Testis (tissue), 3 donors: ENCODE data around the gene CLNK. TPM values are rescaled to one million over a fixed set of nuclear protein-coding genes. Genes with fewer than 3 reads are reported as not detected.

Source experiments
- DNase-seq: peaks from one replicate; pipeline ENCODE4 v3.0.0-alpha.2; 2019
- H3K27ac ChIP-seq, 2 donors: fragments of 200-600 bp; sonication (generic); one replicate each; pipeline ENCODE4 v1.5.1; 2019
- H3K27me3 ChIP-seq: fragments of 200-600 bp; sonication (generic); one replicate; pipeline ENCODE4 v1.5.1; 2019
- H3K36me3 ChIP-seq: fragments of 200-600 bp; sonication (generic); one replicate; pipeline ENCODE4 v1.5.1; 2017; ENCODE audit warnings: low read depth; ENCODE audit errors: missing control alignments
- H3K4me1 ChIP-seq: fragments of 200-600 bp; sonication (generic); one replicate; pipeline ENCODE4 v1.5.1; 2019
- H3K4me3 ChIP-seq, 2 donors: fragments of 200-600 bp; sonication (generic); one replicate each; pipeline ENCODE4 v1.5.1; 2017 to 2019
- H3K9me3 ChIP-seq: fragments of 200-600 bp; sonication (generic); one replicate; pipeline ENCODE4 v1.5.1; 2017
- CTCF ChIP-seq, 3 experiments: fragments of 450-650 bp in 2 of 3; fragments of 200-600 bp in 1 of 3; sonication (generic) in 1 of 3; IDR thresholded peaks; one replicate each; pipeline ENCODE4 v1.5.1; 2016 to 2019; ENCODE audit warnings: antibody characterized with exemption in 3 of 3, mild to moderate bottlenecking in 2 of 3, moderate library complexity in 1 of 3
- POLR2A ChIP-seq: fragments of 450-650 bp; IDR thresholded peaks from one replicate; pipeline ENCODE4 v1.6.1; 2017; ENCODE audit warnings: antibody characterized with exemption, mild to moderate bottlenecking, moderate library complexity
- WGBS, 2 donors: methylation state at CpG; one replicate each; pipeline ENCODE4 v1.1.5; 2018; 5-methylcytosine and 5-hydroxymethylcytosine counted together
- intact Hi-C: fragments of 100-400 bp; cut with DNase I; formaldehyde crosslinking; loops from one replicate; pipeline ENCODE4 v1.15.1; 2023; ENCODE audit warnings: low total_unique reads
- polyA plus RNA-seq: library from polyadenylated mRNA; stranded (reverse); fragments of 350-450 nt; fragmentation: Illumina TruSeq; extraction: RNeasy Lipid Tissue Mini Kit (QIAGEN cat#74804); gene quantifications from one replicate; pipeline ENCODE4 v1.2.3, GENCODE V29; 2014; ENCODE audit warnings: low read depth, low replicate concordance; ENCODE audit not compliant: insufficient read depth
- total RNA-seq, 2 donors: library from RNA; depleted of rRNA; stranded (reverse); fragments of >200 nt; gene quantifications; one replicate each; pipeline ENCODE4 v1.2.3, GENCODE V29; 2016

The CLNK gene
- total and polyA plus RNA-seq, 3 donors from 2014 or later = 0.12 to 0.94 TPM; not detected in 1

GRCh38 chr4:10611673-10612072, 72.9 kb downstream of the CLNK start:
- intact Hi-C loops = no loop called here
- WGBS, 2 donors = 70 to 81% methylated on average over 3 of the region's 3 CpGs
- TF ChIP-seq CTCF (IDR thresholded peaks at IDR 0.05) = no peak
- no peak for TF ChIP-seq POLR2A

GRCh38 chr4:10608501-10609219, 75.9 kb downstream of the CLNK start:
- Histone ChIP-seq H3K4me1 (no peaks in the 10 kb centered on the region), H3K27me3 (no peaks in the 10 kb centered on the region), H3K9me3 (no peaks in the 10 kb centered on the region), H3K27ac (no peak overlapping the region), H3K36me3 (no peaks in the 10 kb centered on the region), H3K4me3 (no peak overlapping the region)
- intact Hi-C loops = no loop called here
- TF ChIP-seq CTCF (IDR thresholded peaks at IDR 0.05) = no peak
- no peak for TF ChIP-seq POLR2A
- no peak for DNase-seq
- WGBS, 2 donors = 80 to 95% methylated on average over 10 of the region's 10 CpGs

More at GRCh38 chr4:10611673-10612072, 72.9 kb downstream of the CLNK start:
- H3K4me1 ChIP-seq = no peaks in the 10 kb centered on the region
- no peaks in the 10 kb centered on the region for H3K9me3 ChIP-seq
- no peak overlapping the region for H3K27ac ChIP-seq
- no peak overlapping the region for H3K4me3 ChIP-seq
- no peaks in the 10 kb centered on the region for H3K27me3 ChIP-seq
- H3K36me3 ChIP-seq = no peaks in the 10 kb centered on the region
- DNase-seq = no peak

- intact Hi-C loops = no loop called here
Observed at GRCh38 chr4:10607206-10607605, 77.4 kb downstream of the CLNK start.

GRCh38 chr4:10606483-10607155, 77.9 kb downstream of the CLNK start:
- Histone ChIP-seq H3K27ac (no peak overlapping the region), H3K4me1 (no peaks in the 10 kb centered on the region), H3K36me3 (no peaks in the 10 kb centered on the region), H3K9me3 (no peaks in the 10 kb centered on the region), H3K27me3 (no peaks in the 10 kb centered on the region), H3K4me3 (no peak overlapping the region)
- DNase-seq = no peak
- 75 to 77% methylated on average over 5 of the region's 5 CpGs for WGBS, 2 donors
- TF ChIP-seq POLR2A = no peak
- TF ChIP-seq CTCF (IDR thresholded peaks at IDR 0.05) = no peak
- intact Hi-C loops = no loop called here

More at GRCh38 chr4:10607206-10607605, 77.4 kb downstream of the CLNK start:
- H3K36me3 ChIP-seq = no peaks in the 10 kb centered on the region
- H3K9me3 ChIP-seq = no peaks in the 10 kb centered on the region
- TF ChIP-seq POLR2A = no peak
- TF ChIP-seq CTCF (IDR thresholded peaks at IDR 0.05) = no peak
- no peaks in the 10 kb centered on the region for H3K27me3 ChIP-seq
- H3K4me1 ChIP-seq = no peaks in the 10 kb centered on the region
- 69 to 77% methylated on average over 2 to 3 of the region's 3 CpGs for WGBS, 2 donors
- DNase-seq = no peak
- H3K27ac ChIP-seq = no peak overlapping the region
- no peak overlapping the region for H3K4me3 ChIP-seq
